Activated CD8-positive, alpha-beta memory T cell treated with anti-CD3 and anti-CD28 coated beads for 48 hours (primary cell): ENCODE results near the gene GSTM3.
"Not testable (repeated sequence)": the region's sequence is repeated elsewhere in the genome, so short reads cannot be mapped to it uniquely, and the experiment has no call there.

Experiments
- DNase-seq, 3 experiments: peaks; one replicate each; pipeline ENCODE4 v3.0.0-alpha.2; 2020; ENCODE audit warnings: low read depth in 2 of 3, low spot score in 2 of 3

The GSTM3 gene

DNA sequence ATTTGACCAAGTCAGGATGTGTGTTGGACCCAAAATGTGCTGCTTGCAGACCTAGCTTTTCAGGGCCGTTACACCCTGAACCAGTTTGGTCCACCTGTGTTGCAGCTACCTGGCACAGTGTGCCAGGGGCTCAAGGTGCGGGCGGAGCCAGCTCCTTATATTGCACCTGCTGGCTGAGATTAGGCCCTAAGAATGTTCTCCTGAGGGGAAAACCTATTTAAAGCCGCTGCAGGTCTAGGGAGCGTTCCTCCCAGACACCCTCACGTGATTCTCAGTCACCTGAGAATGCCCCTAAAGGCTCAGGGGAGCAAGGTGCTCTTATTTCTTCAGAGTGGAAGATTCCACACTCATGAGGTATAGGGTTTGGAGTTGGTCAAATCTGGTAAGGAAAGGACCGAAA lies 12.0 kb downstream of the GSTM3 start:
- DNase-seq: no peak

GRCh38 chr1:109726728-109727373 lies 14.0 kb downstream of the GSTM3 start:
- DNase-seq: no peak

DNA sequence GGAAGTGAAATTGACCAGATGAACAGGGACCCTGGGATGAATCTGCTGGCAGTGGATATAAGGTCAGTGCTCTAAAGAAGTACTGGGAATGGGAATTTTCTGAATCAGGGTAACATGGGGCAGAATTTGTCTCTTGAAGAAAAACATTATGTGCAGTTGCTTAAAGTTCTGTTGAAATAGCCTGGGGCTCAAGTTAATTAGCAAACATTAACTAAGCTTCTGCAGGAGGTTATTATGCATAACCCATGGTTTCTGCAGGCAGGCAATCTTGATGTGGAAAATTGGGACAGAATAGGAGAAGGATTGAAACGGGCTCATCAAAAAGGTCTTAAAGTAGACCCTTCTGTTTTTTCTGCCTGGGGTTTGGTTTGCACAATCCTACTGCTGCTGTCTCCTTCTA lies 14.8 kb downstream of the GSTM3 start:
- DNase-seq: no peak

- DNase-seq: no peak
Observed at GRCh38 chr1:109725510-109725909, 15.3 kb downstream of the GSTM3 start.

- no peak for DNase-seq
Observed at GRCh38 chr1:109724933-109725332, 15.9 kb downstream of the GSTM3 start.

DNA sequence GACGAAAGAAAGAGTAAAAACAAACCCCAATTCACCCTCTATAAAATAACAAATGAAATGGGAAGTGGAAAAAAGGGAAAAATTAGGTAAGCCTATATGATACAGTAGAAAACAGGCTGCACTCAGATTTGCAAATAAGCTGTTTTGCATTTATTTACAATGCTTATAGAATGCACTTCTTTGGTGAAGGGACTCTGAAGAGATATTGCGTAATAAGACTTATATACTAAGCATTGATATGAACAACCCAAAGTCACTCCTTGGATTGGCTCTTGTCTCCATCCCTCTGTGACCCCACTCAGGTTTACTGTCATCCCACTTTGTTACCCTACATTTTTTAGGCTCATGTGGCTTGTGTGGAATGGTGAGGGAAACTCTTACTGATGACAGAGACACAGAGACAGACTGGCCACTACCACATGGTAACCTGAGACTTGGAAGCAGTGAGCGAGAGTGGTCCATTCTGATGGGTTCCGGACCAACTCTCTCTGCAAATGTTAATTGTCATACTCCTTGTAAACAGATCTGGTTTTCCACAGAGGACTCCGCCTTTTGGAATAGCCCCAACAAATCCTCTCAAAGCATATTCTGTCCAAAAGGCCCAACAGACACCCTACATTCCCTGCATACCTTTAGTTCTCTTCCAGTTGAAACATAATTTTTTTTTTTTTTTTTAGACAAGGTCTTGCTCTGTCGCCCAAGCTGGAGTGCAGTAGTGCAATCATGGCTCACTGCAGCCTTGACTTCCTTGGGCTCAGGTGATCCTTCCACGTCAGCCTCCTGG lies 17.7 kb downstream of the GSTM3 start:
- no peak for DNase-seq

DNA sequence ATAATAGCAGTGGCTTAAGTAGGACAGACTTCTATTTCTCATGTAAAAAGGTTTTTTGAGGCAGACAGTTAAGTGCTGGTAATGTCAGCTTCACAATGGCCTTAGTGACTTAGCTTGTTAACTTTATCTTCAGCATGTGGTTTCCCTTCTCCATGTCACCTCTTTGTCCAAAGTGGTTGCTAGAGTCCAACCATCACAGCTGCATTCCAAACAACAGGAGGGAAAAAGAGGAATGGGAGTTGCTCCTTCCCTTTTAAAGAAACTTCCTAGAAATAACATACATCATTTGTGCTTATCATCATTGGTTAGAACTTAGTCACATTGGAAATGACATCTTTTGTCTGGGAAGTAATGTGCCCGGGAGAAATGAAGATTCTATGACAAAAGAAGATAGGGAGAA lies 18.9 kb downstream of the GSTM3 start:
- DNase-seq: no peak

DNA sequence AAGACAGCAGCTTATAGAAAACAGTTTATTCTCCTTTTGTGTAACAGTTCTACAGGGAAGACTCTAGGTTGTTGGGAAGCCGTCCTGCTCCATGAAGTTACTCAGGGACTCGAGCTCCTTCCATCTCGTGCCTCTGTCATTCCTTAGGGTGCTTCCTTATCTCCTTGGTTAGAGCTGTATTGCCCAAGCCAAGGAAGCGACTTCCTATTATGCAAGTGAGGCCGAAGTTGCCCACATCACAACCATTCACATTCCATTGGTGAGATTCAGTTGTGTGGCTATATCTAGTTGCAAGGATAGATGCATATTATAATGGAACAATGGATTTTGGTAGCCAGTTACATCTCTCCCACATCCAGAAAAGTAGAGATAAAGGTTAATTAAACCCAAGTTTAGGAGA lies 19.8 kb downstream of the GSTM3 start:
- no peak for DNase-seq

DNA sequence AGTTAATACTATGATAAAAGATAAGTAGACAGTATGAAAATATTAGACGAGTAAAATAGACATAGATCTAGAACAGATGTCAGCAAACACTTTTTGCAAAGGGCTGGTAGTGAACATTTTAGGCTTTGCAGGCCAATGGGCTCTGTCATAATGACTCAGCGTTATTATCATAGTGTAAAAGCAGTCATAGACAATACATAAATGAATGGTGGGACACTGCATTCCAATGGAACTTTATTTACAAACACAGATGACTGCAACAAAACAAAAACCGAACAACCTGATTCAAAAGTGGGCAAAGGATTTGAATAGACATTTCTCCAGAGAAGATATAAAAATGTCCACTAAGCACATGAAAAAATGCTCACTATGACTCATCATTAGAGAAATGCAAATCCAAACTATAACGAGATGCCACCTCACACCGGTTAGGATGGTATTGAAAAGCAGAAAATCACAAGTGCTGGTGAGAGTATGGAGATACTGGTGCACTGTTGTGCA lies 21.5 kb downstream of the GSTM3 start:
- no peak for DNase-seq

DNA sequence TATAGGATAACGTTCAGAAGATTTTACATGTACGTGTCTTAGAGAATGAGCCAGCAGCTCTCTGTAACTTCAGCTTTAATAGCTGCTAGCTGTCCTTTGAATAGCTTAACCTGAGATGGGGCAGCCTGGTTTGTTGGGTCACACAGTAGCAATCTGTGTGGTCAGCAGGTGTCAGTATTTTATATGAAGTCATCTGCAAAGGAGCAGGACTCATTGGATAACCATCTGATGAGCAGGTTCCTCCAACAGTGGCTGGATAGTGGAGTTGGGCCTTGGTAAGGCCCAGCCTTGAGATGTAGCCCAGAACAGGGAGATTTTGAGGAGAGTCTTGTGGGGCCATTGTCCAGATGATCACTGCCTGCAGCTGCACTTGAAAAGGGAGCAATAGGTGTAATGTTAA lies 22.3 kb downstream of the GSTM3 start:
- DNase-seq: no peak

DNA sequence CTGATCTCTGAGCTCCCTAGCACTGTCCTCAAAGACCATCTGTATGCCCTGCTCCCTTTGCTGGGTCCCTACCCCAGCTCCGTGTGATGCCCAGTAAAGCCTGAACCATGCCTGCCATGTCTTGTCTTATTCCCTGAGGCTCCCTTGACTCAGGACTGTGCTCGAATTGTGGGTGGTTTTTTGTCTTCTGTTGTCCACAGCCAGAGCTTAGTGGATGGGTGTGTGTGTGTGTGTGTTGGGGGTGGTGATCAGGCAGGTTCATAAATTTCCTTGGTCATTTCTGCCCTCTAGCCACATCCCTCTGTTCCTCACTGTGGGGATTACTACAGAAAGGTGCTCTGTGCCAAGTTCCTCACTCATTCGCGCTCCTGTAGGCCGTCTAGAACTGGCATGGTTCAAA lies 23.1 kb downstream of the GSTM3 start:
- no peak for DNase-seq

GRCh38 chr1:109716570-109717090 lies 24.2 kb downstream of the GSTM3 start:
- no peak for DNase-seq

GRCh38 chr1:109716121-109716520 lies 24.7 kb downstream of the GSTM3 start:
- DNase-seq: no peak

DNA sequence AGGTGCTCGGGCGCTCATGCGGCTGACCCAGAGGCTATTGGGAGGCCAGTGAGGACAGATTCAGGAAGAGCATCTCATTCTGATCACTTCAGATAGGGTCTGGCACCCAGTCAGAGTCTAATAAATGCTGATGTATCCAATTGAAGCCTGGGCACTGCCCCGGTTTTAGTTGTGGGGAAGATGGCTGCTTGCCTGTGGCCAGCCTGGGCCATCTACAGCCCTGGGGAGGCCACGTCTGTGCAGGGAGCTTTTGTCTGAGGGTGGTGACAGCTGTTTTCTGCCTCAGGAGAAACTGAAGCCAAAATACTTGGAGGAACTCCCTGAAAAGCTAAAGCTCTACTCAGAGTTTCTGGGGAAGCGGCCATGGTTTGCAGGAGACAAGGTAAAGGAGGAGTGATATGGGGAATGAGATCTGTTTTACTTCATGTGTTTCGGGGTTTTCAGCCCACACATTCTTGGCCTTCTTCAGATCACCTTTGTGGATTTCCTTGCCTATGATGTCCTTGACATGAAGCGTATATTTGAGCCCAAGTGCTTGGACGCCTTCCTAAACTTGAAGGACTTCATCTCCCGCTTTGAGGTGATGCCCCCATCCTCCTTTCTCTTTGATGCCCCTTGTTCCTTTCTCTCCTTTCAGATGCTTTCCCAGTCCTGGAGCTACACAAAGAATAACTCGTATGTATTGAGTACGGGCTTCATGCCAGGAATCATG lies 26.0 kb downstream of the GSTM3 start:
- DNase-seq: no peak

GRCh38 chr1:109713636-109714035 lies 27.2 kb downstream of the GSTM3 start:
- no peak for DNase-seq

DNA sequence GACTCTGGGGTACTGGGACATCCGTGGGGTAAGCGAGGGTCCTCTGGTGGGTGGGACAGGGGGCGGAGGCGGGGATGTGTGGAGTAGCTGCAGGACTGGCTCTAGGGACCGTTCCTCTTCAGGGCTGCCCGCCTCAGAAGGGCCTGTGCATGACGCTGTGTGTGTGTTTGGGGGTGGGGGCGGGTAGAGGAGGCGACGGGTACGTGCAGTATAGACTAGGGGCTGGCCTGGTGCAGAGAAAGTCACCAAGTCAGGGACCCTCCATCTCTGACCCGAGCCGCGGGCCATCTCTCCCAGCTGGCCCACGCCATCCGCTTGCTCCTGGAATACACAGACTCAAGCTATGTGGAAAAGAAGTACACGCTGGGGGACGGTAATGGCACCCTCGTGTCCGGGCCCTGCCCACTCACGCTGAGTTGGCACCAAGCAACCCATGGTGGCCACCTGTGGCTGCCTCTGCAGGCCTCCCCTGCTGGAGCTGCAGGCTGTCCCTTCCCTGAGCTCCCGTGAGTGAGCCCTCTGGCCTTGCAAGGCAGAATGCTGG lies 28.4 kb downstream of the GSTM3 start:
- no peak for DNase-seq

DNA sequence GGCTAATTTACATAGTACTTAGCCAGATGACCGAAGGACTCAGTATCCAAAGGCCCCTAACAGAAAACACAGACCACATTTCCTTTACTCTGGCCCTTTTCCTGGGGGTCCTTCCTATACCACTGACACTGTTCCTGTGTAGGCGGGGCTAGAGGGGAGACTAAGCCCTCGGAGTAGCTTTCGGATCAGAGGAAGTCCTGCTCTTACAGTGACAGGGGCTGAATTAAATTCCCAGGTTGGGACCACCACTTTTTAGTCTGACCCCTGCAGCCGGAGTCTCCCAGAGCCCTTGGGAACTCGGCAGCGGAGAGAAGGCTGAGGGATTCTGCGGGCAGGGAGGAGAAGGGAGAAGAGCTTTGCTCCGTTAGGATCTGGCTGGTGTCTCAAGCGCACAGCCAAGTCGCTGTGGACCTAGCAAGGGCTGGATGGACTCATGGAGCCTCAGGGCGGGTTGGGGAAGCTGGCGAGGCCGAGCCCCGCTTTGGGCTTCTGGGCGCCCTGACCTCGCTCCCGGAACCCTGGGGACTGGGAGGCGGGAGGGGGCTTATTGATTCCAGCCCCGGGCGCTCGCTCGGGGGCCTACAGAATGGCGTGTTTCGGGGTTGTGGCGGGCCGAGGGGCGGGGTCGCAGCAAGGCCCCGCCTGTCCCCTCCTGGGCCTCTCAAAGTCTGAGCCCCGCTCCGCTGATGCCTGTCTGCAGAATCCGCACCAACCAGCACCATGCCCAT lies 29.1 kb downstream of the GSTM3 start, which contains the start of gene GSTM5:
Gene GSTM5, plus strand, starts transcription at position 659 of the 728 bp plus-strand sequence. Its CDS starts 62 bp downstream, at position 721.
- DNase-seq: not testable (repeated sequence)

DNA sequence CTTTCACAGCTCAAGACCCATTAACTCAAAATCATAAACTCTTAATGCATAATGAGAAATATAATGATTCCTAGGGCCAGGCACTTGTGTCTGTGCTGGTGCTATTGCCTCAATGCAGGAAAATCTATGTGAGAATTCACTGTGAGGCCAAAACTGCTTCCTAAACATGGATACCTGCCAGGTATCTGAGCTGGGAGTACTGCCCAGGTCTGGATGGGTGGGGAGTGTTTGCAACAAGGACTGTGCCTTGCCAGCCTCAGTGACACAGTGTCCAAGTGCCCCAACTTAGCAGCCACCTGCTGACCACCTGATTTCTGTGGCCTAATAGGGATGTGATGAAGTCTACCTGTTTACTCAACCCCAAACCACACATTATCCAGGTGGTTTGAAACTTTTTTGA lies 31.0 kb downstream of the GSTM3 start:
- DNase-seq: not testable (repeated sequence)

GRCh38 chr1:109708949-109709348 lies 31.9 kb downstream of the GSTM3 start:
- DNase-seq: not testable (repeated sequence)

GRCh38 chr1:109705411-109705810 lies 35.4 kb downstream of the GSTM3 start:
- no peak for DNase-seq

DNA sequence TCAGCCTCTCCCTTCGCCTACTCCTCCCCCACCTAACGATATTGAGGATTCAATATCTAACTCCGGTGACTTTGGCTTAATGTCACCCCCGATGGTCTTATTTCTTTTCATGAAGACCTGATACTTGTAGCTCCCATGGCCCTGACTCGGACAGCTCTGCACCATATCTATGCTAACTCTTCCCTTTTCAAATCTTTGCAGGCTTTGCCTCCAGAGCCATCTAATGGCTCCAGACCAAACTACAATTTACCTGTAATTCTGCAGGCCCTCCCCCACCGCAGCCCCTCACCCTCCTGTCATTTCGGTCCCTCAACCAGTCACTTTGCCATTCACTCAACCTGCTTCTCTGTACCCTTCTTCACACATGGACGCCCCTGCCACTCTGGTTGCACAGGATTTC lies 36.7 kb downstream of the GSTM3 start:
- no peak for DNase-seq
